ENCODE data around the gene FPR2. TPM values are rescaled to one million over a fixed set of nuclear protein-coding genes. Genes with fewer than 3 reads are reported as not detected.

Gene FPR2
- total RNA-seq, 2 donors from 2014 or later = 0.30 to 3.9 TPM

GRCh38 chr19:51807111-51807701 lies 46.2 kb downstream of the FPR2 start:
- Histone ChIP-seq H3K27ac (peak overlapping the region; percentile 48 to 68), H3K9me3 (no peaks in the 10 kb centered on the region), H3K36me3 (no peaks in the 10 kb centered on the region), H3K4me1 (peaks cover 0 to 34% of the 10 kb centered on the region in 2 donors), H3K27me3 (no peaks in the 10 kb centered on the region), H3K4me3 (no peak overlapping the region)
- no peak for DNase-seq (ENCODE audit: low spot score)
- TF ChIP-seq, protein P1, sequence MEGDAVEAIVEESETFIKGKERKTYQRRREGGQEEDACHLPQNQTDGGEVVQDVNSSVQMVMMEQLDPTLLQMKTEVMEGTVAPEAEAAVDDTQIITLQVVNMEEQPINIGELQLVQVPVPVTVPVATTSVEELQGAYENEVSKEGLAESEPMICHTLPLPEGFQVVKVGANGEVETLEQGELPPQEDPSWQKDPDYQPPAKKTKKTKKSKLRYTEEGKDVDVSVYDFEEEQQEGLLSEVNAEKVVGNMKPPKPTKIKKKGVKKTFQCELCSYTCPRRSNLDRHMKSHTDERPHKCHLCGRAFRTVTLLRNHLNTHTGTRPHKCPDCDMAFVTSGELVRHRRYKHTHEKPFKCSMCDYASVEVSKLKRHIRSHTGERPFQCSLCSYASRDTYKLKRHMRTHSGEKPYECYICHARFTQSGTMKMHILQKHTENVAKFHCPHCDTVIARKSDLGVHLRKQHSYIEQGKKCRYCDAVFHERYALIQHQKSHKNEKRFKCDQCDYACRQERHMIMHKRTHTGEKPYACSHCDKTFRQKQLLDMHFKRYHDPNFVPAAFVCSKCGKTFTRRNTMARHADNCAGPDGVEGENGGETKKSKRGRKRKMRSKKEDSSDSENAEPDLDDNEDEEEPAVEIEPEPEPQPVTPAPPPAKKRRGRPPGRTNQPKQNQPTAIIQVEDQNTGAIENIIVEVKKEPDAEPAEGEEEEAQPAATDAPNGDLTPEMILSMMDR (IDR thresholded peaks at IDR 0.05) = no peak

DNA sequence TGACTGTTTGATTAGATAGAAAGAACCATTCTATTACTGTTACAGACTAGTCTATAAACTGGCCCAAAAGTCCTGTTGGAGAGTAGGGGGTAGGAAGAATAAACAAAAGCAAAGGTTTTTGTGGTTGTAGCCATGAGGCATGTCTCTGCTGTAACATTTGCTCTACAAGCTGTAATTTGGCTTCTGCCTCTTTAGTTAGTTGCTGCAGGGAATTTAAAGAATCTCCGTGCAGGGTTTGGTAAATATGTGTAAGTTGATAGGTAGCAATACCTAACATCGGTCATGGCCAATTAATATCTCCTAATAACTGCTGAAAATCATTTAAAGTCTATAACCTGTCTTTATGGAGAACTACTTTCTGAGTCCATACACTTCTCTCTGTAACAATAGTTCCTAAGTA lies 46.9 kb downstream of the FPR2 start:
- Histone ChIP-seq H3K27ac (peak overlapping the region in 1 of 2 donors; percentile 68), H3K4me3 (no peak overlapping the region), H3K36me3 (no peaks in the 10 kb centered on the region), H3K27me3 (no peaks in the 10 kb centered on the region), H3K4me1 (peaks cover 0 to 34% of the 10 kb centered on the region in 2 donors), H3K9me3 (no peaks in the 10 kb centered on the region)
- no peak for DNase-seq (ENCODE audit: low spot score)
- TF ChIP-seq, protein P1 (IDR thresholded peaks at IDR 0.05) = no peak

DNA sequence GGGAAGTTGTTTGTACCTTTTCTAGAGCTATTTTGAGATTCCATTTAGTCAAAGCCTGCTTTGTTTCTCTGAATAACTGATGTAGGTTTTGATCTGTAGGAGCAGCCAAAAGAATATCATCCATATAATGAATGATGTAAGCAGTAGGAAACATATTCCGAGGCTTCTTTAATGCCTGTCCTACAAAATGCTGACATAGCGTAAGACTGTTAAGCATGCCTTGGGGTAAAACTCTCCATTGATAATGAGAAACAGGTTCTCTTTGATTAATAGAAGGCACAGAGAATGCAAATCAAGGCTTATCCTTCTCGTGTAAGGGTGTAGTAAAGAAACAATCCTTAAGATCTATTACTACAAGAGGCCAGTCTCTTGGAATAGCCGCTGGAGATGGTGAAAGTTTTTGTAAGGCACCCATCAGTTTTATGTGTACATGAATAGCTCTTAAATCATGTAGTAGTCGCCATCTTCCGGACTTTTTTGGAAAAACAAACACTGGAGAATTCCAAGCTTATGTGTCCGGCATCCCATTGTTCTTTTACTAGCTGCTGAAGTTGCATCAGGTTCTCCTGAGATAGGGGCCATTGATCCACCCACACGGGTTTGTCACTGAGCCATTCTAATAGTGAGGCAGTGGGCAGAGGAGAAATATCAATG lies 47.5 kb downstream of the FPR2 start:
- Histone ChIP-seq H3K4me3 (no peak overlapping the region), H3K4me1 (peaks cover 0 to 34% of the 10 kb centered on the region in 2 donors), H3K36me3 (no peaks in the 10 kb centered on the region), H3K9me3 (no peaks in the 10 kb centered on the region), H3K27me3 (no peaks in the 10 kb centered on the region), H3K27ac (no peak overlapping the region)
- TF ChIP-seq, protein P1 (IDR thresholded peaks at IDR 0.05) = peak in 1 of 2 donors; percentile 44
- DNase-seq (ENCODE audit: low spot score) = no peak

- Histone ChIP-seq H3K4me1 (peaks cover 0 to 31% of the 10 kb centered on the region in 2 donors), H3K4me3 (no peak overlapping the region), H3K36me3 (no peaks in the 10 kb centered on the region), H3K27ac (peak overlapping the region in 1 of 2 donors; percentile 17), H3K27me3 (no peaks in the 10 kb centered on the region), H3K9me3 (no peaks in the 10 kb centered on the region)
- DNase-seq (ENCODE audit: low spot score) = peak; percentile 78
- TF ChIP-seq, protein P1 (IDR thresholded peaks at IDR 0.05) = no peak
These were observed 48.8 kb downstream of the FPR2 start for GRCh38 chr19:51809787-51810186.

DNA sequence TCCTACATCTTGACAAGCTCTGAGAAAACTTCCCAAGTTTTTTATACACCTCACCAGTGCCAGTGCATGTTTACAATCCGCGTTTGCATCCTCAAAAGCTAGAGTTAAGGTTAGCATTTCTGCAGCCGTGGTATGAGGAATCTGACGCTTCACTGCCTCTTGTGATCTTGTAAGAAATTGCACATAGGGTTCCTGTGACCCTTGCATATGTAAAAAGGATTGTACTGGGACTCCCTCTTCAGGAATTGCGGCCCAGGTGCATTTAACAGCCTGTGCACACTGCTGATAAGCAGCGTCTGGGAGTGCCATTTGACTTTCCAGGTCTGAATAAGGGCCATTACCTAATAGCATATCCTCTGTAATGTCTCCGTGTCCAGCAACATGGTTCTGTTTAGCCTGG lies 49.2 kb downstream of the FPR2 start:
- no peak overlapping the region for H3K27ac ChIP-seq
- DNase-seq (ENCODE audit: low spot score) = no peak
- no peak overlapping the region for H3K4me3 ChIP-seq
- no peaks in the 10 kb centered on the region for H3K9me3 ChIP-seq
- H3K27me3 ChIP-seq = no peaks in the 10 kb centered on the region
- peaks cover 0 to 27% of the 10 kb centered on the region in 2 donors for H3K4me1 ChIP-seq
- H3K36me3 ChIP-seq = no peaks in the 10 kb centered on the region
- TF ChIP-seq, protein P1 (IDR thresholded peaks at IDR 0.05) = peak in 1 of 2 donors; percentile 59

Measured in right atrium auricular region (tissue), 2 donors.